AG09309 (cell line): ENCODE results near the gene COPB1.

Source experiments
- DNase-seq: peaks from one replicate; pipeline ENCODE4 v3.0.0-alpha.2; 2010; ENCODE audit warnings: low read depth
- H3K4me3 ChIP-seq: 2 replicates; pipeline ENCODE4 v1.5.1; 2011; ENCODE audit warnings: mild to moderate bottlenecking, low read depth, low read length, moderate library complexity; ENCODE audit not compliant: control insufficient read depth
- TF ChIP-seq, protein P1 (sequence below): IDR thresholded peaks from 2 replicates; pipeline ENCODE4 v1.5.1; 2011; ENCODE audit warnings: mild to moderate bottlenecking, low read depth, low read length, inconsistent platforms; ENCODE audit not compliant: insufficient read depth, control insufficient read depth; ENCODE audit errors: missing control alignments

COPB1 gene

DNA sequence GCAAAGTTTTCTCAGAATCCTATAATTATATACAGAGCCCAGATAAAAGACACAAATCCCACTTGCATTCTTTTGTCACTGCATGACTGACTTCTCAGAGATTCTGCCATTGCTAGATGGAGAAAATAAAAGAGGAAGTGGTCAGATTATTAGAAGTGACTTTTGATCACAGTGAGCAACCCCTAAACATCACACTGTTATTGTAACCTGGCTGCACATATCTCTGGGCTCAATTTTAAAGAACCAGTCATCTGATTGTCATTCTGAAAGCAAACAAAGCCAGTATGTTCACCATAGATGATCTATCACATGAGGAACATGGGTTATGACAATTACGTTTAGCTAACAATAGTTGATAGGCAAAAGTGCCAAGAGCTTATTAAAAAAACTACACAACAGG lies 47.8 kb downstream of the COPB1 start:
- TF ChIP-seq, protein P1, sequence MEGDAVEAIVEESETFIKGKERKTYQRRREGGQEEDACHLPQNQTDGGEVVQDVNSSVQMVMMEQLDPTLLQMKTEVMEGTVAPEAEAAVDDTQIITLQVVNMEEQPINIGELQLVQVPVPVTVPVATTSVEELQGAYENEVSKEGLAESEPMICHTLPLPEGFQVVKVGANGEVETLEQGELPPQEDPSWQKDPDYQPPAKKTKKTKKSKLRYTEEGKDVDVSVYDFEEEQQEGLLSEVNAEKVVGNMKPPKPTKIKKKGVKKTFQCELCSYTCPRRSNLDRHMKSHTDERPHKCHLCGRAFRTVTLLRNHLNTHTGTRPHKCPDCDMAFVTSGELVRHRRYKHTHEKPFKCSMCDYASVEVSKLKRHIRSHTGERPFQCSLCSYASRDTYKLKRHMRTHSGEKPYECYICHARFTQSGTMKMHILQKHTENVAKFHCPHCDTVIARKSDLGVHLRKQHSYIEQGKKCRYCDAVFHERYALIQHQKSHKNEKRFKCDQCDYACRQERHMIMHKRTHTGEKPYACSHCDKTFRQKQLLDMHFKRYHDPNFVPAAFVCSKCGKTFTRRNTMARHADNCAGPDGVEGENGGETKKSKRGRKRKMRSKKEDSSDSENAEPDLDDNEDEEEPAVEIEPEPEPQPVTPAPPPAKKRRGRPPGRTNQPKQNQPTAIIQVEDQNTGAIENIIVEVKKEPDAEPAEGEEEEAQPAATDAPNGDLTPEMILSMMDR: no peak
- no peak for DNase-seq
- H3K4me3 ChIP-seq: no peak overlapping the region

DNA sequence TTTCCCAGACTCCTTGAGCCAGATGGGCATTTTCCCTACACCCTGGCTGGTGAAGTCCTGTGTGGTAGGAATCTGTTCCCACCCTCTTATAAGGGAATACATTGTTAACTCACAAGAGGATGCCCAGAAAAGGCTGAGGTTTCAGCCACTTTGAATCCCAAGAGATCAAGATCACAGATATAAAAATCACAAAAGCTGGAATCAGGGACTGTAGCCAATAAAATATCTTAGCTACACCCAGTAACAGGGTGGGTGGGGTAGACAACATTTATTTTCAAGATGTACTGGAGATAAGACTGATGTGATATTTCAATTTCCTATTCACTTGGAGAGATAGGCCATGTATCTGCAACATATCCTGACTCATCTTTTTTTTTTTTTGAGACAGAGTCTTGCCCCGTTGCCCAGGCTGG lies 50.3 kb downstream of the COPB1 start:
- DNase-seq: no peak
- H3K4me3 ChIP-seq: no peak overlapping the region
- TF ChIP-seq, protein P1: no peak

DNA sequence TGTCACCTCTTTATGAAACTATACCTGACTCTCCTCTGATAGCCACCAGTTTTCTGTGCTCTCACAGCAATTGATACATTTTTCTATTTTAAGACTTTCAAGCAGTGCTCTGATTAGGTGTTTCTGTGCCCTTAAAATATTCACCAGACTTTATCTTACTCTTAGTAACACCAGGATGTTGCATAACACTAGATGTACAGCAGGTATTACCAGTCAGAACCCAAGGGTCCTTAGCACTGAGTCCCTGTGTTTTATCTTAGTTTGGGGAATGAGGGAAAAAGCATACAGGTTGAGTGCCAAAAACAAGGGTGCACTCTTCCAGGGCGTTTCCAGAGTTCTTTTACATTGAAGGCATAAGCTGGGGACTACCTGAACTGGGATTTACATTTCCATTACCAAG lies 51.4 kb downstream of the COPB1 start:
- no peak for DNase-seq
- TF ChIP-seq, protein P1: no peak

DNA sequence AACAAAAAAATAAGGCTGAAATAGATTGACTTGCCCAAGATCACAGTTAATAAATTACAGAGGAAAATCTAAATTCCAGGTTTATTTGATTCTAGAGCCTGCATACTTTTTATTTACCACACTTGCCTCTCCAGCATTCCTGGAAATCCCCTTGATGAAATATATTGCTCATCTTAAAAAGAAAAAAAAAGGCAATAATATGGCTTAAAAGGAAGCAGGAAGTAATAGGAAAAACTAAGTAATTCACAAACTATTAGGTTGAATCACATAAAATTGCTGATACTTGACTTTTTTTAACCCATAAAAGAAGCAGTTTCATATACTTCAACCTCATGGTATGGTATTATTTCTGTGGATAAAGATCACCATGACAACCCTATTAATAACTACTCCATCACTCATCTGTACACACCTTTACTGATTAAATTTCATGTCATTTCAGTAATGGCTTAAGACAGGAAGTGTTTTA lies 52.9 kb downstream of the COPB1 start:
- no peak for DNase-seq
- TF ChIP-seq, protein P1: no peak

More for the DNA sequence above, 51.4 kb downstream of the COPB1 start:
- no peak overlapping the region for H3K4me3 ChIP-seq

DNA sequence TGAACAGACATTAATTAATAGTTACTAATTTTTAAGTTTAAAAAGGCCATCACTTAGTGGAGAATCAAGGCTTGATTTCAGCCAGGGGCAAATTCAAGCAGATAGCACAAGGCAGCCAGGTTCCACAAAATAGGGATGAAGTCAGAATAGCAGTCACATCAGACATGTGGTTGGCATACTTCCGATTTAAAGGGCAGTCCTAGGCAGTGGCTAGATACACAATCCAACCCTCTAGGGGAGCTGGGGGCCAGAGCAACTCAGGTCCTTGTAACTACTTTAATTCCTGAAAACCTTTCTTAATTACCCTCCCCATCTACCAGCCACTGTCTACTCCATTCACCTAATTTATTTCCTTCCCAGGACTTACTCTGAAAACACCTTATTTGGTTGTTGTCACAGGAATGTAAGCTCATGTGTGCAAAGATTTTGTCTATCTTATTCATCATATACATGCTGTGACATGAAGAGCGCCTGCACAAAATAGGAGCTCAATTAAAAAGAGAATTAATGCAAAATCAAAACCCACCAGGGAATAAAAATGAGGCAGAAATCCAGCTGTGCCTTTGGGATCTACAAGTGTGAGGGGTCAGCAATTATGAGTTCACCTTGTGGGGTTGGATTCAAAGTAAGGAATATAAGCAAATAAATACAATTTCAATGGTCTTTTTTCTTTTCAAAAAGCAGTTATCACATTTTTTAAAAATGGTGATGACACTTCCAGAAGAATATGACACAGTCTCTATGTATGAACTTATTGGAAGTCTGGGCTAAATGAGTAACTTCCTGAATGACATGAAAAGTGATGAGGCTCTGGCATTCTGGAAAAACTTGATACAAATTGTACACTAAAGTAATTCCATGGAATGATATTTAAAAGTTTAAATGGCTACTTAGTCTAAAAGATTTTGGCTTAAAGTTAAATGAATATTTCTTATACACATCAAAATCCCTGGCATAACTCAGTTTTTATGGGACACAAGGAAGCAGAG lies 53.8 kb downstream of the COPB1 start:
- TF ChIP-seq, protein P1: no peak
- DNase-seq: no peak
- H3K4me3 ChIP-seq: no peak overlapping the region

More for the DNA sequence above, 52.9 kb downstream of the COPB1 start:
- no peak overlapping the region for H3K4me3 ChIP-seq

DNA sequence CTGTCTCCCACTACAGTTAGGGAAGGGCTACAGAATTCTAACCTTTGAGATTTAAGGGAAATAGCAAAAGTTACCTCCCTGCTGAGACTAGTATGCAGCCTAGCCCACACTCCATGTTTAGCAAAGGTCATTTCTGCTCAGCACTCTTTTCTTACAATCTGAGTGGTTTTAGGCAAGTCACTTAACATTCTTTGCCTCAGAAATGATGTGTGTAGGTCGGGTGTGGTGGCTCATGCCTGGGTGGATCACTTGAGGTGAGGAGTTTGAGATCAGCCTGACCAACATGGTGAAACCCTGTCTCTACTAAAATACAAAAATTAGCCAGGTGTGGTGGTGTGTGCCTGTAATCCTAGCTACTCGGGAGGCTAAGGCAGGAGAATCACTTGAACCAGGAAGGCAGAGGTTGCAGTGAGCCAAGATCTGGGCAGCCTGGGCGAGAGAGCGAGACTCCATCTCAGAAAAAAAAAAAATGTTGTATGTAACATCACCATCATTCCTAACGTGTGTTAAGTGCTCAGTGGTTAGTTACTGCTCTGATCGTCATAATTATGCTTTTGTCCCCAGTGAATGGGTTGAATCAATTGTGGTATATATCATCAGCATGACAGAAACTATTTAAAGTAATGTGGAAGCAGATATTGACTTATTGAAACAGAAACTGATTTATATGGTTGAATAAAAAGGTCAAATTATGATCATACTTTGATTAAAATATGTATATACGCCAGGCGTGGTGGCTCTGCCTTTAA lies 55.0 kb downstream of the COPB1 start:
- TF ChIP-seq, protein P1: no peak
- no peak for DNase-seq
- H3K4me3 ChIP-seq: no peak overlapping the region
